SK-N-SH (cell line): ENCODE data around the gene RER1. TPM values are rescaled to one million over a fixed set of nuclear protein-coding genes. Genes with fewer than 3 reads are reported as not detected.

Experiments
- polyA plus RNA-seq, 3 experiments: library from polyadenylated mRNA; depleted of rRNA; stranded (reverse); fragments of >200 nt; gene quantifications; 2 replicates each; pipeline ENCODE4 v1.2.3, GENCODE V29; 2012

Gene RER1
- polyA plus RNA-seq, 1 of the 3 experiments (the other 2 are of a cell fraction) = 181 TPM

Other genes starting within 250 kb of the RER1 start
- gene FAAP20, start 197.1 kb upstream of the RER1 start, polyA plus RNA-seq (2012; rRNA removed) = 35.6 and 58.3 TPM in 2 replicates
- 3.5 and 7.2 TPM in 2 replicates for gene SKI, start 163.5 kb upstream of the RER1 start, polyA plus RNA-seq (2012; rRNA removed)
- 13.7 and 16.3 TPM in 2 replicates for gene MORN1, start 287 bp upstream of the RER1 start, polyA plus RNA-seq (2012; rRNA removed)
- gene PEX10, start 20.7 kb downstream of the RER1 start, polyA plus RNA-seq (2012; rRNA removed) = 25.7 and 28.6 TPM in 2 replicates
- gene PLCH2, start 84.4 kb downstream of the RER1 start, polyA plus RNA-seq (2012; rRNA removed) = 0.08 and 0.18 TPM in 2 replicates
- 15.1 and 16.6 TPM in 2 replicates for gene PANK4, start 134.8 kb downstream of the RER1 start, polyA plus RNA-seq (2012; rRNA removed)
- 0.03 and 0.05 TPM in 2 replicates for gene HES5, start 138.4 kb downstream of the RER1 start, polyA plus RNA-seq (2012; rRNA removed)
- gene TNFRSF14, start 164.5 kb downstream of the RER1 start, polyA plus RNA-seq (2012; rRNA removed) = 0.19 and 0.28 TPM in 2 replicates
- 28.0 and 33.7 TPM in 2 replicates for gene PRXL2B, start 194.9 kb downstream of the RER1 start, polyA plus RNA-seq (2012; rRNA removed)
- 0.16 and 0.26 TPM in 2 replicates for gene MMEL1, start 241.2 kb downstream of the RER1 start, polyA plus RNA-seq (2012; rRNA removed)